ENCODE results near the gene ZER1.
"Not testable (repeated sequence)": the region's sequence is repeated elsewhere in the genome, so short reads cannot be mapped to it uniquely, and the experiment has no call there.

Gene ZER1

DNA sequence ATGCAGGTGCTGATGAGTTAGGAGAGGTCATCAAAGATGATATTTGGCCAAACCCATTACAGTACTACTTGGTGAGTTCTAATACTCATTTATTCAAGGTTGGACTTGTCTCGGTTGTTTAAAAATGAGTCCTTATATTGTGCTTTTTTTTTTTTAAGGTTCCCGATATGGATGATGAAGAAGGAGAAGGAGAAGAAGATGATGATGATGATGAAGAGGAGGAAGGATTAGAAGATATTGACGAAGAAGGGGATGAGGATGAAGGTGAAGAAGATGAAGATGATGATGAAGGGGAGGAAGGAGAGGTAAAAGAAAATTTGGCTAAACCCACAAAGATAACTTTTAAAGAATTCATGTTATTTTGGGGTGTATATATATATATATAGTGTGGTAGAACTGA is 78.0 kb downstream of the ZER1 start:
- DNase-seq (ENCODE audit: low spot score), result not testable (repeated sequence)

DNA sequence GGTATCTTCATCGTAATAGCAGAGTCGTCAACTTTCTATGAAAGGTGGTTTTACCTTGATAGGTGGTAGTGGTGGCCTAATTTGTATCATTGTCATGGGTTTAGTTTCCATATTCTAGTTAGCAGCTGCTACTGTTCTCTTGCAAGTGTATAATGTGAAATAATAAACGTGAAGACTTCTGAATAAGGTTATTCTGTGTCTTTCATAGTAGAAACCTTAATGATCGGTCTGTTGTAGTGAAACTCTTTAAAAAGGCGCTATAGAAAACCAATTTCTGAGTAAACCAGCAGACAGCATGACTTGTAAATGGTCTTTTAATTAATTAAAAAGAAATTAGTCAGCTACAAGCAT is 81.1 kb downstream of the ZER1 start:
- no peak for DNase-seq (ENCODE audit: low spot score)

DNA sequence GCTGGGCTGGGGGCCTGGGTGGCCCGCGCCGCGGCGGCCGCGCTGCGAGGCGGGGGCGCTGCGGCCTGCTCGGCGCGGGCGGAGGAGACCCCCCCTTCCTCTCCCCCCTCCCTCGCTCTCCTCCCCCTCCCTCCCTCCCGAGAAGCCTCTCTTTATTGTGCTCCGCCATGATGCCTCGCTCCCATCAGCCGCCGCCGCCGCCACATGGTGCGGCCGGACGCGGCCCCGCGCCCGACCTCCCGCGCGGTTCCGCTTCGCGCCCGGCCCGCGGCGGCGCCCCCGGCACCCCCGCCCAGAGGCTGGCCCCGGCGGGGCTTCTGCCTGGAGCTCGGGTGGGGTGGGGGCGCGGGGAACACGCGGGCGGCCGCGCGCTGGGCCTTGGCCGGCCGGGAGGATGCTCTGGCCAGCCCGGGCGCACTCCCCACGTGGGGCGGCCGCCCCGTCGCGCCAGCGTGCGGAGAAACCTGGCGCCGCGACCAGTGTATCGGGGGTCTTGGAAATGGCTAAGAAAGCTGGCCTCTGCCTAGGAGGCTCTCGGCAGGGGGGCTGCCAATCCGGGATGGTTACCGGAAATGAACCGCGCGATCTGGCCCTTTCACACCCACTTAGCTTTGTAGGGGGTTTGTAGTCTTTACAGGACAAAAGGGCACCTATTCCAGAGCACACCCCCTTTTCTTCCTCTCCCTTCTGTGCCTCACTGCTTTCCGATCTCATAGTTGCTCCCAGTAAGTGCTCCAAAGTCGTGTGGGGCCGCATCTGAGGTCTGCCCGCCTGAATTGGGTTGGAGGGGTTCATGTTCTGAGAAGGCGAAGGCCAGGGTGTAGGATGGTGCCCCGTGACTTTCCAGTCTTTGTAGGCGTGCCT is 81.7 kb downstream of the ZER1 start:
- peak; percentile 61 for DNase-seq (ENCODE audit: low spot score)

GRCh38 chr9:128689293-128689774 is 82.4 kb downstream of the ZER1 start:
- DNase-seq (ENCODE audit: low spot score), result no peak

GRCh38 chr9:128688501-128689292 is 83.0 kb downstream of the ZER1 start, which contains the start of gene SET:
SET (plus strand) TSS chr9:128689222; CDS start chr9:128689583, 361 bp downstream.
- peak; percentile 97 for DNase-seq (ENCODE audit: low spot score)

GRCh38 chr9:128687453-128687852 is 84.3 kb downstream of the ZER1 start:
- no peak for DNase-seq (ENCODE audit: low spot score)

DNA sequence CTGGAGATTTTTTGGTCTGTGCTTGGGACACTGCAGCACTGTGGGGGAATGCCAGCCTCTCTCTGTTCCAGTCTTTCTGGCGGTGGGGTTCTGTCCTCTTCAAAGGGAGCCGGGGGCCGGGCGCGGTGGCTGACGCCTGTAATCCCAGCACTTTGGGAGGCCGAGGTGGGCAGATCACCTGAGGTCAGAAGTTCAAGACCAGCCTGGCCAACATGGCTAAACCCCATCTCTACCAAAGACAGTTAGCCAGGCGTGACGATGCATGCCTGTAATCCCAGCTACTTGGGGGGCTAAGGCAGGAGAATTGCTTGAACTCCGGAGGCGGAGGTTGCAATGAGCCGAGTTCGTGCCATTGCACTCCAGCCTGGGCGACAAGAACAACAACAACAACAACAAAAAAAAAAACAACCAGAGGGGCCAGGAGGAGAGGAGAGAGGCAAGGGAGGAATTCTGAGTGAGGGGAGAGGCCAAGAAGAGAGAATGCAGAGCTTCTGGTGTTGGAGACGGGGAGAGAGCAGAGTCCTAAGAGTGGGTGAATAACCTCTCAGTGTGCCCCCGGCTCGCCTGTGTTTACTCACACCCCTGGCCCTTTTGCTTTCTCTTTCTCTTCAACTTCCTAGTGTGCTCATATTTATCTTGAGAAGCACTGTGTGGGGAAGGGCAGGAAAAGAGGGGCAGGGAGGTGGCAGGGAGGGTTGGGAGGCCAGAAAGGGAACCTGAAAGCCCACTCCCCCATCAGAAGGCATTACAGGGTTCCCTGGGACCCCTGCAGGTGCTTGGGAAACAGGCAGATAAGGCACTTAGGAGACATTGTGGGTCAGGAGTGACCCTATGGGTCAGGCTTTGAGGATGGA is 85.9 kb downstream of the ZER1 start:
- no peak for DNase-seq (ENCODE audit: low spot score)

GRCh38 chr9:128684325-128685199 is 87.2 kb downstream of the ZER1 start:
- DNase-seq (ENCODE audit: low spot score), result peak; percentile 88

- DNase-seq (ENCODE audit: low spot score), result no peak
Observed at GRCh38 chr9:128684065-128684324, 87.7 kb downstream of the ZER1 start.

- no peak for DNase-seq (ENCODE audit: low spot score)
Observed at GRCh38 chr9:128683340-128684064, 88.2 kb downstream of the ZER1 start.

Measured in HuH-7 (cell line).